SK-N-SH (cell line): ENCODE results near the gene SMAD7. TPM values are rescaled to one million over a fixed set of nuclear protein-coding genes. Genes with fewer than 3 reads are reported as not detected.

Experiments used
- CTCF ChIA-PET: fragments of 300-600, 350-600 bp; formaldehyde crosslinking; extraction: SDS; loops from one replicate; lab custom pipeline; 2021; lab: Yijun Ruan, JAX
- POLR2A ChIA-PET: fragments of 350-600 bp; sonication (Branson Sonifier 250); formaldehyde crosslinking; extraction: SDS; loops from one replicate; lab custom pipeline; 2020; ENCODE audit warnings: antibody characterized with exemption, inconsistent platforms; lab: Yijun Ruan, JAX
- DNase-seq: peaks from one replicate; pipeline ENCODE4 v3.0.0; 2012
- H2AFZ ChIP-seq: fragments of 200-600 bp; sonication (generic); 2 replicates; pipeline ENCODE4 v1.8.1; 2016; ENCODE audit warnings: antibody characterized with exemption, mild to moderate bottlenecking, low read depth
- H3F3A ChIP-seq: fragments of 200-600 bp; sonication (generic); replicated peaks from 2 replicates; pipeline ENCODE3; 2016; ENCODE audit warnings: antibody characterized with exemption, mild to moderate bottlenecking; ENCODE audit not compliant: insufficient read depth
- H3K27ac ChIP-seq, 2 experiments: fragments of 200-500 bp in 1 of 2; fragments of 200-600 bp in 1 of 2; sonication (Bioruptor generic) in 1 of 2; sonication (generic), shearing (Covaris generic) in 1 of 2; 2 replicates each; pipeline versions ENCODE4 v1.5.1 to v1.6.1; 2014 to 2016; ENCODE audit warnings: low read depth in 2 of 2, inconsistent platforms in 1 of 2, low read length in 1 of 2, mild to moderate bottlenecking in 1 of 2, mixed read lengths in 1 of 2
- H3K27me3 ChIP-seq: fragments of 200-600 bp; sonication (generic), shearing (Covaris generic); 2 replicates; pipeline ENCODE4 v1.6.1; 2016; ENCODE audit warnings: mixed run types; ENCODE audit not compliant: insufficient read depth
- H3K36me3 ChIP-seq, 2 experiments: fragments of 200-500 bp in 1 of 2; fragments of 200-600 bp in 1 of 2; sonication (Bioruptor generic) in 1 of 2; sonication (generic) in 1 of 2; replicated peaks in 1 of 2; 2 replicates each; pipeline versions ENCODE3 to v1.5.1; 2014 to 2016; ENCODE audit warnings: low read length in 1 of 2, mild to moderate bottlenecking in 1 of 2; ENCODE audit not compliant: insufficient read depth in 2 of 2, control insufficient read depth in 1 of 2
- H3K4me1 ChIP-seq, 2 experiments: fragments of 200-500 bp in 1 of 2; fragments of 200-600 bp in 1 of 2; sonication (Bioruptor generic) in 1 of 2; sonication (generic), shearing (Covaris generic) in 1 of 2; 2 replicates each; pipeline versions ENCODE4 v1.5.1 to v1.6.1; 2014 to 2016; ENCODE audit warnings: low read depth in 1 of 2, low read length in 1 of 2, mixed run types in 1 of 2; ENCODE audit not compliant: insufficient read depth in 2 of 2, control insufficient read depth in 1 of 2
- H3K4me2 ChIP-seq: fragments of 200-600 bp; sonication (generic), shearing (Covaris generic); 2 replicates; pipeline ENCODE4 v1.6.1; 2017; ENCODE audit warnings: mixed run types
- H3K4me3 ChIP-seq, 2 experiments: fragments of 200-500 bp in 1 of 2; fragments of 200-600 bp in 1 of 2; sonication (Bioruptor generic) in 1 of 2; sonication (generic), shearing (Covaris generic) in 1 of 2; 2 replicates each; pipeline versions ENCODE4 v1.5.1 to v1.8.1; 2014 to 2016; ENCODE audit warnings: low read depth in 2 of 2, inconsistent platforms in 1 of 2, low read length in 1 of 2, mild to moderate bottlenecking in 1 of 2, mixed read lengths in 1 of 2, moderate library complexity in 1 of 2
- H3K79me2 ChIP-seq: fragments of 200-600 bp; sonication (generic); 2 replicates; pipeline ENCODE4 v1.8.1; 2017; ENCODE audit warnings: mild to moderate bottlenecking; ENCODE audit not compliant: insufficient read depth
- H3K9ac ChIP-seq: fragments of 200-600 bp; sonication (generic); 2 replicates; pipeline ENCODE4 v1.6.1; 2017; ENCODE audit warnings: mixed run types
- H3K9me2 ChIP-seq: fragments of 200-600 bp; sonication (generic); 2 replicates; pipeline ENCODE4 v1.6.1; 2017; ENCODE audit warnings: mixed run types
- H3K9me3 ChIP-seq: fragments of 200-600 bp; sonication (generic); 2 replicates; pipeline ENCODE4 v1.6.1; 2017; ENCODE audit warnings: mixed run types, mild to moderate bottlenecking, moderate library complexity
- H4K20me1 ChIP-seq: fragments of 200-600 bp; sonication (generic); 2 replicates; pipeline ENCODE4 v1.6.1; 2017; ENCODE audit warnings: mild to moderate bottlenecking, mixed run types; ENCODE audit not compliant: insufficient read depth
- CHD2 ChIP-seq: fragments of 150-350 bp; IDR thresholded peaks from 2 replicates; pipeline ENCODE4 v1.6.1; 2018; ENCODE audit warnings: low read length; ENCODE audit not compliant: partially characterized antibody
- EZH2phosphoT487 ChIP-seq: fragments of 200-600 bp; sonication (generic); IDR thresholded peaks from 2 replicates; pipeline ENCODE4 v1.6.1; 2017; ENCODE audit warnings: low read depth, mixed run types, mild to moderate bottlenecking, antibody characterized with exemption, moderate library complexity, borderline replicate concordance
- FOSL2 ChIP-seq: IDR thresholded peaks from 2 replicates; pipeline ENCODE4 v1.4.0; 2012; ENCODE audit warnings: low read depth, mild to moderate bottlenecking, moderate library complexity, borderline replicate concordance
- FOXM1 ChIP-seq: IDR thresholded peaks from 2 replicates; pipeline ENCODE4 v1.4.0; 2012; ENCODE audit warnings: low read depth, mild to moderate bottlenecking
- GABPA ChIP-seq: IDR thresholded peaks from 2 replicates; pipeline ENCODE4 v1.4.0; 2012; ENCODE audit warnings: low read depth, mild to moderate bottlenecking
- MXI1 ChIP-seq: IDR thresholded peaks from 2 replicates; pipeline ENCODE4 v1.6.1; 2012; ENCODE audit warnings: mild to moderate bottlenecking, low read depth, low read length, improper control_type of control experiment
- NFIC ChIP-seq: IDR thresholded peaks from 2 replicates; pipeline ENCODE4 v1.4.0; 2012; ENCODE audit warnings: borderline replicate concordance
- RFX5 ChIP-seq: IDR thresholded peaks from 2 replicates; pipeline ENCODE4 v1.6.1; 2012; ENCODE audit warnings: mild to moderate bottlenecking, improper control_type of control experiment, low read length
- WGBS: methylation state at CpG from one replicate; pipeline ENCODE4 v1.1.6; 2017; ENCODE audit warnings: low lambda C conversion rate; 5-methylcytosine and 5-hydroxymethylcytosine counted together
- polyA plus RNA-seq, 3 experiments: library from polyadenylated mRNA; depleted of rRNA; stranded (reverse); fragments of >200 nt; gene quantifications; 2 replicates each; pipeline ENCODE4 v1.2.3, GENCODE V29; 2012
- TF ChIP-seq, protein P1 (sequence below): fragments of 150-350 bp; IDR thresholded peaks from 2 replicates; pipeline ENCODE4 v1.6.1; 2017; ENCODE audit warnings: antibody characterized with exemption, low read length, low read depth, borderline replicate concordance

Gene SMAD7
- polyA plus RNA-seq, 1 of the 3 experiments (the other 2 are of a cell fraction) = 20.0 TPM

GRCh38 chr18:48986851-48987761 is 36.3 kb upstream of the SMAD7 start (continued):
- TF ChIP-seq, protein P1, sequence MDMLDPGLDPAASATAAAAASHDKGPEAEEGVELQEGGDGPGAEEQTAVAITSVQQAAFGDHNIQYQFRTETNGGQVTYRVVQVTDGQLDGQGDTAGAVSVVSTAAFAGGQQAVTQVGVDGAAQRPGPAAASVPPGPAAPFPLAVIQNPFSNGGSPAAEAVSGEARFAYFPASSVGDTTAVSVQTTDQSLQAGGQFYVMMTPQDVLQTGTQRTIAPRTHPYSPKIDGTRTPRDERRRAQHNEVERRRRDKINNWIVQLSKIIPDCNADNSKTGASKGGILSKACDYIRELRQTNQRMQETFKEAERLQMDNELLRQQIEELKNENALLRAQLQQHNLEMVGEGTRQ = no peak
- no peak for TF ChIP-seq RFX5
- no peak for TF ChIP-seq EZH2phosphoT487
- TF ChIP-seq MXI1 = no peak
- TF ChIP-seq CHD2 = no peak
- TF ChIP-seq GABPA = no peak
- TF ChIP-seq, all 33 proteins: peak for 0

DNA sequence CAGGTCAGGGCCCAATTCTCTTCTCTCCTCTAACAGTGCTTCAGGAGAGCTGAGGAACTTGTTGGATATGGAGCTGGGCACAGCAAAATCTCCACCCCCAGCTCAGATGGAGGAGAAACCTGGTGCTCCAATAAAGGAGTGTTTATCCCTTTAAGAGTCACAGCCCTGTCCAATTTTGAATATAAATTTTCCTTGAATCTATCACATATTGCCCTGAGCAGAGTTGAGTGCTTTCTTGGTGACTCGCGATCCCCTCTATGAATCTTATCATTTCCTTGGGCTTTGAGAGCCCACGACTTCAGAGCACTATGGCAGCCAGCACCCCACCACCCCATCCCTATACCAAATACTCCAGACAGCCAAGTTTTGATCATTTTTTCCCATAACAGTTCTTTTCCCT is 34.4 kb upstream of the SMAD7 start:
- peak overlapping the region; percentile 63; the same call in 1 of the 2 replicates for H2AFZ ChIP-seq
- 60% methylated on average over 3 of the region's 3 CpGs for WGBS

DNA sequence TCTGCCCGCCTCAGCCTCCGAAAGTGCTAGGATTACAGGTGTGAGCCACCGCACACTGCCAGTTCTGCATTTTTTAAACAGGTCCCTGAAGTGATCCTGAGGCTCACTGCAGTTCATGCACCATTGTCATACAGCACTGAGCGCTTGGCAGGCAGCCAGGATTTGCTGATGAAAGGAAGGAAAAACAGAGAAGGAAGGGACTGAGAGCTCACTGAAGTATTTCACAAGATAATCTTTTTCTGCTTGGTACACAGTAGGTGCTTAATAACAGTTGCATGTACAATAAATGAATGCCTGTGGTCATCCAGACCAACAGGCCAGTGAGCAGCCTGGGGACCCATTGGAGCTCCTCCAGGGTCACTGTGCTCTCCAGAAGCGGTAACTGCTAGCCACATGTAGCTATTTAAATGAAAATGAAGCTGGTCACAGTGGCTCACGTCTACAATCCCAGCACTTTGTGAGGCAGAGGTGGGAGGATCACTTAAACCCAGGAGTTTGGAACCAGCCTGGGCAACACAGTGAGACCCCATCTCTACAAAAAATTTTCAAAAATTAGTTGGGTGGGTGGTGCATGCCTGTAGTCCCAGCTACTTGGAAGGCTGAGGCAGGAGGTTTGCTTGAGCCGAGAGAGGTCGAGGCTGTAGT is 33.1 kb upstream of the SMAD7 start:
- H4K20me1 ChIP-seq = no peaks in the 10 kb centered on the region
- H3K4me2 ChIP-seq = no peak overlapping the region
- H3K4me1 ChIP-seq = peaks cover 0 to 14% of the 10 kb centered on the region in 2 experiments; a peak in 2 of 4 replicates
- no peak overlapping the region for H3K4me3 ChIP-seq
- WGBS = 90% methylated on average over 6 of the region's 8 CpGs
- ChIA-PET CTCF (interaction anchor here (1.0 to 3.4 kb wide), 4 partner anchors 9 to 14 kb away, joined by 3 to 17 read pairs (median 6); no protein-coding TSS in a partner anchor), POLR2A (interaction anchor here (1.3 kb wide), 1 partner anchor 31 kb away, joined by 6 read pairs; no protein-coding TSS in a partner anchor)
- no peaks in the 10 kb centered on the region for H3K79me2 ChIP-seq
- H3K27ac ChIP-seq = no peak overlapping the region
- H3K9me3 ChIP-seq = no peaks in the 10 kb centered on the region
- H3K9me2 ChIP-seq = no peaks in the 10 kb centered on the region
- H3K27me3 ChIP-seq = no peaks in the 10 kb centered on the region
- H3K9ac ChIP-seq = no peak overlapping the region
- TF ChIP-seq FOSL2 (no peak), NFIC (peak; percentile 66; the same call in 1 of the 2 replicates)
- TF ChIP-seq, all 33 proteins: peak for 1
- no peaks in the 10 kb centered on the region for H3K36me3 ChIP-seq
- H2AFZ ChIP-seq = no peak overlapping the region
- peaks cover 11% of the 10 kb centered on the region for H3F3A ChIP-seq
- DNase-seq = no peak

More for the DNA sequence above, 34.4 kb upstream of the SMAD7 start:
- H3K79me2 ChIP-seq = no peaks in the 10 kb centered on the region
- H3K27me3 ChIP-seq = no peaks in the 10 kb centered on the region
- no peak for TF ChIP-seq FOXM1
- TF ChIP-seq, all 33 proteins: peak for 0
- H3K4me1 ChIP-seq = peaks cover 0 to 14% of the 10 kb centered on the region in 2 experiments; a peak in 2 of 4 replicates
- no peak overlapping the region for H3K4me2 ChIP-seq
- no peaks in the 10 kb centered on the region for H3K9me2 ChIP-seq
- H3K9me3 ChIP-seq = no peaks in the 10 kb centered on the region
- H3K4me3 ChIP-seq = no peak overlapping the region
- H4K20me1 ChIP-seq = no peaks in the 10 kb centered on the region
- H3K9ac ChIP-seq = no peak overlapping the region
- peaks cover 11% of the 10 kb centered on the region for H3F3A ChIP-seq
- H3K36me3 ChIP-seq = no peaks in the 10 kb centered on the region
- CTCF ChIA-PET = interaction anchor here (0.7 to 3.4 kb wide), 4 partner anchors 9 to 13 kb away, joined by 3 to 17 read pairs (median 4); no protein-coding TSS in a partner anchor
- no peak for DNase-seq
- POLR2A ChIA-PET = no interaction called here
- no peak overlapping the region for H3K27ac ChIP-seq
